Measurements from ENCODE around the gene MINDY1.

MINDY1 gene

GRCh38 chr1:150985179-150985825, 21.4 kb downstream of the MINDY1 start:
- DNase-seq, result no peak

GRCh38 chr1:150981805-150982712, 24.6 kb downstream of the MINDY1 start, which contains the start of gene ANXA9:
ANXA9 (plus strand) TSS chr1:150982292; CDS start chr1:150983106, 814 bp downstream.
- no peak for DNase-seq

- no peak for DNase-seq
These were observed 25.4 kb downstream of the MINDY1 start for GRCh38 chr1:150981177-150981804.

- peak; percentile 86 for DNase-seq
These were observed 27.3 kb downstream of the MINDY1 start for GRCh38 chr1:150979092-150980056.

GRCh38 chr1:150976879-150977694, 29.6 kb downstream of the MINDY1 start:
- DNase-seq, result peak; percentile 70

GRCh38 chr1:150976401-150976821, 30.3 kb downstream of the MINDY1 start:
- DNase-seq, result no peak

GRCh38 chr1:150974580-150975478, 31.9 kb downstream of the MINDY1 start, which contains the start of gene CERS2:
CERS2 (minus strand) TSS chr1:150974835; CDS start chr1:150969090, 5,745 bp downstream.
- DNase-seq, result peak; percentile 83

GRCh38 chr1:150973836-150974579, 32.7 kb downstream of the MINDY1 start:
- peak; percentile 56 for DNase-seq

GRCh38 chr1:150973258-150973835, 33.4 kb downstream of the MINDY1 start:
- no peak for DNase-seq

- DNase-seq, result no peak
These were observed 34.2 kb downstream of the MINDY1 start for GRCh38 chr1:150972417-150972940.

GRCh38 chr1:150971583-150972416, 34.9 kb downstream of the MINDY1 start:
- no peak for DNase-seq

- no peak for DNase-seq
These were observed 35.7 kb downstream of the MINDY1 start for GRCh38 chr1:150970808-150971582.

- no peak for DNase-seq
These were observed 37.1 kb downstream of the MINDY1 start for GRCh38 chr1:150969626-150970025.

GRCh38 chr1:150968491-150968890, 38.2 kb downstream of the MINDY1 start:
- DNase-seq, result no peak

- DNase-seq, result no peak
These were observed 38.8 kb downstream of the MINDY1 start for GRCh38 chr1:150967936-150968335.

- DNase-seq, result no peak
These were observed 40.7 kb downstream of the MINDY1 start for GRCh38 chr1:150966011-150966410.

- DNase-seq, result no peak
These were observed 41.1 kb downstream of the MINDY1 start for GRCh38 chr1:150965605-150966004.

Measured in activated T-cell treated with anti-CD3 and anti-CD28 coated beads, Interleukin-2, amount 50 U/mL, for 1 hour (primary cell).